NB4 (cell line): Measurements from ENCODE around the gene DTNA.

Experiments used
- CTCF ChIP-seq: IDR thresholded peaks from one replicate; pipeline ENCODE4 v1.5.1; 2012; ENCODE audit warnings: low read depth, low read length
- POLR2A ChIP-seq: IDR thresholded peaks from 2 replicates; pipeline ENCODE4 v1.6.1; 2011; ENCODE audit warnings: mild to moderate bottlenecking; ENCODE audit not compliant: insufficient read length; ENCODE audit errors: extremely low read depth

GRCh38 chr18:34809451-34810072, 99.5 kb downstream of the DTNA start:
- TF ChIP-seq CTCF (peak; percentile 28), POLR2A (no peak)
